BLaER1 treated with 17β-estradiol and CSF1 and Interleukin-3, amounts not matched to agents 10 nM and 100 nM (cell line): ENCODE results near the gene DKK3.

Experiments used
- H3K27ac ChIP-seq, 11 experiments: shearing (Covaris generic); formaldehyde crosslinking; 2 replicates each; pipeline ENCODE4 v1.8.1; 2022
- H3K27me3 ChIP-seq, 11 experiments: shearing (Covaris generic); formaldehyde crosslinking; 2 replicates each; pipeline ENCODE4 v1.8.1; 2022
- H3K36me3 ChIP-seq, 11 experiments: shearing (Covaris generic); formaldehyde crosslinking; 2 replicates each; pipeline ENCODE4 v1.8.1; 2022
- H3K4me1 ChIP-seq, 10 experiments: shearing (Covaris generic); formaldehyde crosslinking; 2 replicates each; pipeline ENCODE4 v1.8.1; 2022
- H3K4me2 ChIP-seq, 11 experiments: shearing (Covaris generic); formaldehyde crosslinking; 2 replicates each; pipeline ENCODE4 v1.8.1; 2022
- H3K4me3 ChIP-seq, 10 experiments: shearing (Covaris generic); formaldehyde crosslinking; 2 replicates each; pipeline ENCODE4 v1.8.1; 2022
- H3K9ac ChIP-seq, 11 experiments: shearing (Covaris generic); formaldehyde crosslinking; 2 replicates each; pipeline ENCODE4 v1.8.1; 2022
- H3K9me3 ChIP-seq, 11 experiments: shearing (Covaris generic); formaldehyde crosslinking; replicated peaks in 1 of 11; 2 replicates each; pipeline ENCODE4 v1.8.1; 2022
- H4K20me1 ChIP-seq, 11 experiments: shearing (Covaris generic); formaldehyde crosslinking; 2 replicates each; pipeline ENCODE4 v1.8.1; 2022
- Cebpa-rat ChIP-seq, 11 experiments: shearing (Covaris generic); IDR thresholded peaks; 2 replicates each; pipeline ENCODE4 v1.8.1; 2022

The DKK3 gene

DNA sequence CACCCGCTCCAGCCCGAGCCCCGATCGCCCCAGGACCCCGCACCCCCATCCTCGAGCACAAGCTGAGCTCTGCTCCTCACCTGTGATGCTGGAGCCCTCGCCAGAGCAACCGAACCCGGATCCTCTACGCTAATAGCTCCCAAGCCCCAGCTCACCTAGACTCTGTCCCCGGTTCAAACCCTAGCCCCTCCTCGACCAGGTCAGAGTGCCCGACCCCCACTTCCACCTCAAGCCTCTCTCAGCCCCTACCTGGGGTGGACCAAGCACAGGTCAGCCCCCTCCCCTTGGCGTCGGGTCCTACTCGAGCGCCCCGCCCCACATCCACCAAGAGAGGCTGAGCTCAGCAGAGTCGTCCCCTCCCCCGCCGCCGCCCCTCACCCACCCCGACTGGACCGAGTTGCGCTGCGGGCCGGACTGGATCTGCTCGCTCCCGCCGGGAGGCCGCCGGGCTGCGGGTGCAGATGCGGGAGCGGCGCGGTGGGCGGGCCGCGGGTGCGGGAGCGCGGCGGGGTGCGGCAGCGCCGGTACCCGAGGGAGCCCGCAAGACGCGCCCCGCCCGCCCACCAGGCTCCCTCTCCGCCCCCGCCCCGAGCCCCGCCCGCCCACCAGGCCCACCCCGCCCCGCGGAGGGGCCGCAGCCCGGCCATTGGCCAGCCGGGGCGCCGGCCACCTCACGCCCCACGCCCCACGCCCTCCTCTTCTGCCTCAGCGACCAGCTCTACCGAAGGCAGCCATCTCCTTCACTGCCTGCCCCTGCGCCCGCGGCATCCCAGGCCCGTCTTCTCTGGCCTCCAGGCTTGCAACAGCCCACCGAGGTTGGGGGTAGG lies 577 bp upstream of the DKK3 start:
- no peaks in the 10 kb centered on the region for H3K36me3 ChIP-seq
- no peak for TF ChIP-seq Cebpa-rat (IDR thresholded peaks at IDR 0.05)
- H3K27ac ChIP-seq: no peak overlapping the region
- no peak overlapping the region for H3K4me2 ChIP-seq
- peaks cover 48 to 61% (median 55%) of the 10 kb centered on the region in 11 experiments for H3K27me3 ChIP-seq
- H3K9ac ChIP-seq: no peak overlapping the region
- no peak overlapping the region for H3K4me3 ChIP-seq
- peaks cover 0 to 4% (median 0%) of the 10 kb centered on the region in 10 experiments; a peak in 2 of 20 replicates for H3K4me1 ChIP-seq
- H4K20me1 ChIP-seq: no peaks in the 10 kb centered on the region
- H3K9me3 ChIP-seq: peaks cover 13 to 37% (median 27%) of the 10 kb centered on the region in 11 experiments; a peak in 21 of 22 replicates

DNA sequence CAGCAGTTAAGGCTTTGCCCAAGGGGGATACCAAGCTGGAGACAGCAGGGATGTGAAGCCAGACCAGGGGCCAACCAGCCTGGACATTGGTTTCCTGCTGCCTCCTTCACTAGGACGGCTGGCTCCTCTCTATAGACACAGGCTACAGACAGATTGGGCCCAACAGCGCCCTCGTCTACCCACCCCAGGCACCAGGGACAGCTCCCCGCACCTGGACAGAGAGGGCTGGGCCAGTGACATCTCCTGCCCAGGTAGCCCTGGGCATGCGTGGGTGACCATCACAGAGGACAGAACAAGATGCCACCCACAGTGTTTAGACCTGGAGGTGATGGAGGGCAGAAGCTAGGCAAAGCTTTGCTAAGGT lies 1.2 kb downstream of the DKK3 start:
- Histone ChIP-seq H3K4me1 (peaks cover 0 to 4% (median 0%) of the 10 kb centered on the region in 10 experiments; a peak in 2 of 20 replicates), H3K36me3 (no peaks in the 10 kb centered on the region), H3K27me3 (peaks cover 48 to 61% (median 55%) of the 10 kb centered on the region in 11 experiments), H3K9me3 (peaks cover 13 to 35% (median 27%) of the 10 kb centered on the region in 11 experiments; a peak in 21 of 22 replicates), H4K20me1 (no peaks in the 10 kb centered on the region), H3K4me2 (no peak overlapping the region), H3K4me3 (no peak overlapping the region), H3K9ac (no peak overlapping the region), H3K27ac (no peak overlapping the region)
- no peak for TF ChIP-seq Cebpa-rat (IDR thresholded peaks at IDR 0.05)

GRCh38 chr11:12006552-12007229 lies 1.7 kb downstream of the DKK3 start:
- no peaks in the 10 kb centered on the region for H4K20me1 ChIP-seq
- H3K4me3 ChIP-seq: no peak overlapping the region
- no peak overlapping the region for H3K4me2 ChIP-seq
- no peak overlapping the region for H3K9ac ChIP-seq
- no peak for TF ChIP-seq Cebpa-rat (IDR thresholded peaks at IDR 0.05)
- H3K27me3 ChIP-seq: peaks cover 48 to 60% (median 55%) of the 10 kb centered on the region in 11 experiments
- H3K36me3 ChIP-seq: no peaks in the 10 kb centered on the region
- peaks cover 13 to 35% (median 27%) of the 10 kb centered on the region in 11 experiments; a peak in 21 of 22 replicates for H3K9me3 ChIP-seq
- peaks cover 0 to 4% (median 0%) of the 10 kb centered on the region in 10 experiments; a peak in 2 of 20 replicates for H3K4me1 ChIP-seq
- no peak overlapping the region for H3K27ac ChIP-seq

DNA sequence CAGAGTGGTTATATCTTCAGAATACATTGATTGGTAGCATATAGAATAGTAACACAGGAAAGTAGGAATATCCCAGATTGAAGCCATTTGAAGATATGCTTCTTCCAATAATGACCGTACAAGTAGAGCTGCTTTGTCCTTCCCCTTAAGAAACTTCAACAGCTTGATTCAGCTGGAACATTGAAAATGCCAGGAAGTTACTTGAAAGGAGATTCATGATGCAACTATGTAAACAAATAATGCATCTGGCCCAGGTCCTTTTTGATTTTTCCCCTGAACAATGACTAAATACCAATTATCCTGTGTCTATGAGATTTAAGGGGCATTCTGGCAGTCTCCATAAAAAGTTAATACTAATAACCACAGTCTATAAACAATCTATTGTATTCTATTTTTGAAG lies 3.0 kb downstream of the DKK3 start:
- Histone ChIP-seq H3K36me3 (no peaks in the 10 kb centered on the region), H3K4me2 (no peak overlapping the region), H3K27me3 (peaks cover 41 to 51% (median 46%) of the 10 kb centered on the region in 11 experiments), H3K27ac (no peak overlapping the region), H3K9ac (no peak overlapping the region), H4K20me1 (no peaks in the 10 kb centered on the region), H3K4me3 (no peak overlapping the region), H3K9me3 (peaks cover 13 to 32% (median 25%) of the 10 kb centered on the region in 11 experiments; a peak in 21 of 22 replicates), H3K4me1 (peaks cover 0 to 4% (median 0%) of the 10 kb centered on the region in 10 experiments; a peak in 2 of 20 replicates)
- no peak for TF ChIP-seq Cebpa-rat (IDR thresholded peaks at IDR 0.05)

DNA sequence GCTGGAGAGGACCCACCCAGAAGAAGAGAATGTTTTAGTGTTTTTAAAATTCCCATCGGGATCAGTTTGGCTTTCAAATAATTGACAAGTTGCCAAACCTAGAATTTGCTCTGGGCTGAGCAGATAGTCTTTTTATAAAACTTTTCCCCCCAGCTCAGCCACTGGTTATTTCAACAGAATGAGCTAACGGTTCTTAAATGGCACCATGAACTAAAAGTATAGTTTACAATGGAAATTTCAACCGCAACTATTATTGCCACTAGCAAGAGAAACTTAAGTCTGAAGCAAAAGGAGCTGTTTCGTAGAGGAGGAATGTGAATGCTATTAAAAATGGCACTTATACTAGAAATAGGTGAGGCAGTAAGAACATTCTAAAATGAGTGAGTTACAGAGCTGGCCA lies 3.4 kb downstream of the DKK3 start:
- Histone ChIP-seq H3K27me3 (peaks cover 38 to 47% (median 42%) of the 10 kb centered on the region in 11 experiments), H3K4me1 (peaks cover 0 to 4% (median 0%) of the 10 kb centered on the region in 10 experiments; a peak in 2 of 20 replicates), H3K9me3 (peaks cover 13 to 29% (median 22%) of the 10 kb centered on the region in 11 experiments; a peak in 21 of 22 replicates), H3K4me2 (no peak overlapping the region), H3K27ac (no peak overlapping the region), H3K9ac (no peak overlapping the region), H3K36me3 (no peaks in the 10 kb centered on the region), H4K20me1 (no peaks in the 10 kb centered on the region), H3K4me3 (no peak overlapping the region)
- no peak for TF ChIP-seq Cebpa-rat (IDR thresholded peaks at IDR 0.05)

DNA sequence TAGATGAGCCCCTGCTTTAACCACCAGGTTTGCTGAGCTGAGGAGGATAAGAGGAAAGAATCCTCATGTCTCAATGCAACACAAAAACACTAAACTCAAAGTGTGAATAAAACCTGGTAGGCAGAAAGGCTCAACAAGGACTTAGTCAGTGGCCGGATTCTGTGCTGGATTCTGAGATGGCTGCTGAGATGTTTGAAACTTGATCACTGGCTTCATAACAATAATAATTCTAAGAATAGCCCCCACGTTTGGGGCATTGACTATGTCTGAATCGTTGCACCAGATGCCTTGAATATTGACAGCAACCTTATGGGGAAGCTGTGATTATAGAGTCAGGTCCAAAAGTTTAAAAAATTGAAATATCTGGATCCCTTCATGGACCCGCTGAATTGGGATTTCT lies 4.6 kb downstream of the DKK3 start:
- no peaks in the 10 kb centered on the region for H4K20me1 ChIP-seq
- peaks cover 26 to 34% (median 30%) of the 10 kb centered on the region in 11 experiments for H3K27me3 ChIP-seq
- H3K4me2 ChIP-seq: no peak overlapping the region
- peaks cover 9 to 21% (median 16%) of the 10 kb centered on the region in 11 experiments; a peak in 21 of 22 replicates for H3K9me3 ChIP-seq
- H3K4me3 ChIP-seq: no peak overlapping the region
- H3K36me3 ChIP-seq: no peaks in the 10 kb centered on the region
- peaks cover 0 to 4% (median 0%) of the 10 kb centered on the region in 10 experiments; a peak in 5 of 20 replicates for H3K4me1 ChIP-seq
- no peak overlapping the region for H3K27ac ChIP-seq
- no peak for TF ChIP-seq Cebpa-rat (IDR thresholded peaks at IDR 0.05)
- H3K9ac ChIP-seq: no peak overlapping the region

DNA sequence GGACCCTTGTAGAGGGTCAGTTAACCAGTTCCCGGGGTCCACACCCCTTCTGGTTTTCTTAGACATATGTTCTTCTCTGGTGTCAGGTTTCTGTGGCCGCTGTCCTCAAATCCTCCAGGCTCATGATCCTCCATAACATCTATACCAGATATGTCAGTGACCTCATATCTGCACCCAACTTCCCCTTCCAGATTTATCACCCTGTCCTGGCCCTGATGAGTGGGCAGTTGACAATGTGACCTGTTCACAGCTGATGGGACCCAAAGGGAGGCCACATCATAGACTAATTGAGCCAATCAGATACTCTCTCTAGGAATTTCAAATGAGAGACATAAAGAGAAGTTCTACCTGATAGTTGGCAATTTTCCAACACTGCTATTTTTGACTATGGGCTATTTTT lies 5.1 kb downstream of the DKK3 start:
- Histone ChIP-seq H3K27me3 (peaks cover 21 to 29% (median 25%) of the 10 kb centered on the region in 11 experiments), H3K4me1 (peaks cover 0 to 7% (median under 1%) of the 10 kb centered on the region in 10 experiments; a peak in 7 of 20 replicates), H3K9ac (no peak overlapping the region), H3K36me3 (no peaks in the 10 kb centered on the region), H3K27ac (no peak overlapping the region), H3K4me3 (no peak overlapping the region), H4K20me1 (no peaks in the 10 kb centered on the region), H3K9me3 (peaks cover 6 to 20% (median 13%) of the 10 kb centered on the region in 11 experiments; a peak in 21 of 22 replicates), H3K4me2 (no peak overlapping the region)
- no peak for TF ChIP-seq Cebpa-rat (IDR thresholded peaks at IDR 0.05)

DNA sequence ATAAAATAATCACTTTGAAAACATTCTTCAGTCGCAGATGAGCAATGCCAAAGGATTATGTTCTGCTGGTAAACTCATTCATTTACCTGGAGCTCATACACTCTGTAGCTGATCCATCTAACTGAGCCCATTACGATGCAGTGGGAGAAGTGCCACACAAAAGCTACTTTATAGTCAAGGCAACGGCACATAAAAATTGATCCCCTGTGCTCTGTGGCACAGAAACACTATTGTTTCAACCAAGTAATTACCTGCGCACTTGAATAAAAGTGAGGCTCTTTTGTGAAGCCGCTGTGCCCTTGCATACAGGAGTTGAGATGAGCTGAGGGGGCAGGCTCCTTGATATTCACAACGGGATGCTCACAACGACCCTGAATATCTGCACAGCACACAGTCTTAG lies 7.2 kb downstream of the DKK3 start:
- no peaks in the 10 kb centered on the region for H3K36me3 ChIP-seq
- H3K9ac ChIP-seq: no peak overlapping the region
- H3K4me2 ChIP-seq: no peak overlapping the region
- no peak overlapping the region for H3K4me3 ChIP-seq
- H3K9me3 ChIP-seq: no peaks in the 10 kb centered on the region
- no peaks in the 10 kb centered on the region for H4K20me1 ChIP-seq
- H3K4me1 ChIP-seq: peaks cover 0 to 24% (median 8%) of the 10 kb centered on the region in 10 experiments; a peak in 14 of 20 replicates
- TF ChIP-seq Cebpa-rat (IDR thresholded peaks at IDR 0.05): no peak
- peaks cover 0 to 8% (median 3%) of the 10 kb centered on the region in 11 experiments; a peak in 18 of 22 replicates for H3K27me3 ChIP-seq
- no peak overlapping the region for H3K27ac ChIP-seq
